Right lobe of liver (tissue), 6 donors: ENCODE results near the gene MRPS25. TPM values are rescaled to one million over a fixed set of nuclear protein-coding genes. Genes with fewer than 3 reads are reported as not detected.

Experiments used
- ATAC-seq, 4 donors: fragments of 200-7000 bp; cut with Tn5 transposase; one replicate each; pipeline ENCODE4 v1.9.1; 2020; ENCODE audit warnings: mild to moderate bottlenecking in 4 of 4, moderate library complexity in 4 of 4
- DNase-seq, 3 donors: peaks; one replicate each; pipeline ENCODE4 v3.0.0-alpha.2; 2020
- H3K27ac ChIP-seq, 3 donors: fragments of 200-600 bp; one replicate each; pipeline ENCODE4 v1.8.0; 2022
- H3K27me3 ChIP-seq, 2 donors: fragments of 200-600 bp; one replicate each; pipeline ENCODE4 v1.8.0; 2022
- H3K36me3 ChIP-seq, 4 donors: fragments of 200-600 bp; sonication (generic) in 1 of 4; one replicate each; pipeline versions ENCODE4 v1.5.1 to v1.8.0; 2017 to 2022; ENCODE audit warnings: control low read depth in 1 of 4
- H3K4me1 ChIP-seq, 4 donors: fragments of 200-600 bp; sonication (generic) in 1 of 4; one replicate each; pipeline versions ENCODE4 v1.5.1 to v1.8.0; 2017 to 2022; ENCODE audit warnings: control low read depth in 1 of 4
- H3K4me3 ChIP-seq, 3 donors: fragments of 200-600 bp; one replicate each; pipeline ENCODE4 v1.8.0; 2022
- H3K9me3 ChIP-seq, 4 donors: fragments of 200-600 bp; sonication (generic) in 1 of 4; one replicate each; pipeline versions ENCODE4 v1.5.1 to v1.8.0; 2017 to 2022; ENCODE audit warnings: control low read depth in 1 of 4
- CTCF ChIP-seq, 4 donors: fragments of 200-600 bp in 3 of 4; fragments of 450-650 bp in 1 of 4; IDR thresholded peaks; one replicate each; pipeline versions ENCODE4 v1.5.1 to v1.8.0; 2016 to 2022; ENCODE audit warnings: antibody characterized with exemption in 4 of 4, mild to moderate bottlenecking in 2 of 4
- POLR2A ChIP-seq: fragments of 450-650 bp; IDR thresholded peaks from one replicate; pipeline ENCODE4 v1.6.1; 2017; ENCODE audit warnings: antibody characterized with exemption, mild to moderate bottlenecking
- WGBS: methylation state at CpG from one replicate; pipeline ENCODE4 v1.1.6; 2018; ENCODE audit warnings: low coverage, low lambda C conversion rate; ENCODE audit not compliant: insufficient coverage; ENCODE audit errors: missing lambda C conversion rate; 5-methylcytosine and 5-hydroxymethylcytosine counted together
- intact Hi-C, 2 donors: fragments of 100-400 bp; cut with DNase I; formaldehyde crosslinking; loops; one replicate each; pipeline versions ENCODE4 v1.11.2 to v1.14.1; 2022
- long read RNA-seq: library from polyadenylated mRNA; unstranded; transcript quantifications from one replicate; pipeline ENCODE4 v2.0.0, GENCODE V29; 2019
- total RNA-seq, 6 experiments: library from RNA; depleted of rRNA in 2 of 6; stranded (reverse); fragments of >200 nt in 2 of 6; fragmentation: NEBNext Ultra II Directional in 3 of 6; extraction: Animal tissue kit (Norgen Biotek cat#: 25700) in 3 of 6; gene quantifications; one replicate each; pipeline versions ENCODE4 v1.1.0 to v1.2.4, GENCODE V29; 2016 to 2023
- donor health status: DM: no; HTN: yes; CAD: no.
- donor health status: DM: no; HTN: no; CAD: no.
- donor health status: DM: no; HTN: no; CAD: no.
- donor health status: DM: no; HTN: yes; CAD: no.
- donor health status: DM: no; HTN: yes; CAD: no.

The MRPS25 gene
- total RNA-seq, result 10 to 100 TPM; 36.8 to 53.6 (median 48.0) TPM
- long read RNA-seq, full-length matches to known transcripts, result 22 of 27 reads
- long read RNA-seq, partial matches to known transcripts, result 4 of 27 reads
- long read RNA-seq, other reads (novel, unspliced or antisense), result 1 of 27 reads

DNA sequence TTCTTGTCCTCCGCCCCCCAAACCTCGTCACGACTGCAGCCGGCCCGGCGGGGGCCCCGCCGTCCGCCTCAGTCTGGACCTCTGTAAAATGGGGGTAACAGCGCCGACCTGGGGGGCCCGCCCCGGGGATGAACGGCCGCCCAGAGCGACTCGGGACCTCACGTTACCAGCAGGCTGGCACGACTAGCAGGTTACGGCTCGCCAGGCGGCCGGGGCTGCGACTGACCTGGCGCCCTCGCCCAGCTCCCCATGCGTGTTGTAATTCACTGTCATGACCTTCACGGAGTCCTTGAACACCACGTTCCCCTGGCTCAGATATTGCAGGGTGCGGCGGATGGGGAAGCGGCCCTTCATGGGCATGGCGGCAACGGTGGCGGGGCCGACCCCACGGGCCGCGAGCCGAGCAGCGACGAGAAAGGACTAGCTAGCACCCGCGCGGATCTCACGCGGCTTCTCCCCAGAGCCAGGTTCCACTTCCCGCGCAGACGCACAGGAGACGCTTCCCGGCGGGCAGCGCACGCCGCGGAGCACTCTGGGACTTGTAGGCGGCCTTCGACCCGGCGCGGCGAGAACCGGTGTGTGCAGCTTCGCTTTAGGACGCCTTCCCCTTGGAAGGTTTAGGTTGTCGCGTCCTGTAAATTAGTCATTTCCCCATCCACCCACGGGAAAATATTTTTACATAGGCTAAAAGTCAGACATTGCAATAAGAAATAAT is at the start of gene MRPS25:
TSS of gene MRPS25 (minus strand) at position 481 of the 715 bp plus-strand sequence. CDS start at position 360, 121 bp downstream.
- H3K27me3 ChIP-seq, result no peaks in the 10 kb centered on the region
- no peaks in the 10 kb centered on the region for H3K9me3 ChIP-seq
- H3K4me3 ChIP-seq, result peak within 1 kb of the TSS; percentile 65 to 82 (median 70)
- peak within 1 kb of the TSS; percentile 79 to 90 (median 84) for H3K27ac ChIP-seq
- ATAC-seq, result peak; percentile 97 to 98 (median 97)
- under 1% methylated on average over 23 of the region's 69 CpGs for WGBS
- TF ChIP-seq CTCF (IDR thresholded peaks at IDR 0.05), result peak in 1 of 4 donors; percentile 5
- peak; percentile 94 for TF ChIP-seq POLR2A
- peak; percentile 92 to 95 (median 92) for DNase-seq
- H3K4me1 ChIP-seq, result peaks cover 0 to 15% (median 5%) of the 10 kb centered on the region in 4 donors
- H3K36me3 ChIP-seq, result no peaks in the 10 kb centered on the region
- intact Hi-C loops, result no loop called here

DNA sequence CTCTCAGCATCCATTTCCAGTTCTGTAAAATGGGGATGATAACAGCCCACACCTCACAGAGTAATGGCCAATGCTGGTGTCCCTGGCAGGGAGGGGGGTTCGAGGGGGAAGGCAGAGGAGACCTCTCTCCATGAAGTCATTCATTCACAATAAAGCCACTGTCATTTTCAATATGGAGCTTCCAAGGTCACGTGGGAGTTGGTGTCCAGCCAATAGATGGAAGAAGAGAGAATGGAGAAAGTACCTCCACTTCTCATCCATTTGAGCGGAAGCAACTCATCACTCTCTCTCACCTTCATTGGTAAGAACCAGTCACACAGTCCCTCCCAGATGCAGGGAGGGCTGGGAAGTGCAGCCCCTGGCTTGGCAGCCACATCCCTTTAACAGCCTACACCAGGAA is 48.8 kb upstream of the MRPS25 start:
- intact Hi-C loops, result no loop called here

GRCh38 chr3:15113471-15113870 is 48.4 kb upstream of the MRPS25 start:
- ATAC-seq, result no peak
- intact Hi-C loops, result no loop called here
- Histone ChIP-seq H3K27me3 (no peaks in the 10 kb centered on the region), H3K27ac (no peak overlapping the region), H3K9me3 (no peaks in the 10 kb centered on the region), H3K36me3 (no peaks in the 10 kb centered on the region), H3K4me3 (no peak overlapping the region), H3K4me1 (no peaks in the 10 kb centered on the region)
- 46% methylated on average over 5 of the region's 6 CpGs for WGBS
- TF ChIP-seq CTCF (IDR thresholded peaks at IDR 0.05) (no peak), POLR2A (no peak)
- no peak for DNase-seq

More for the DNA sequence above, 48.8 kb upstream of the MRPS25 start:
- H3K36me3 ChIP-seq, result no peaks in the 10 kb centered on the region
- H3K27me3 ChIP-seq, result no peaks in the 10 kb centered on the region
- TF ChIP-seq POLR2A, result no peak
- no peak for TF ChIP-seq CTCF (IDR thresholded peaks at IDR 0.05)
- DNase-seq, result no peak
- no peak overlapping the region for H3K4me3 ChIP-seq
- ATAC-seq, result no peak
- no peaks in the 10 kb centered on the region for H3K9me3 ChIP-seq
- H3K4me1 ChIP-seq, result no peaks in the 10 kb centered on the region
- H3K27ac ChIP-seq, result no peak overlapping the region
- WGBS, result 77% methylated on average over 3 of the region's 3 CpGs

- Histone ChIP-seq H3K36me3 (no peaks in the 10 kb centered on the region), H3K4me1 (peaks cover 0 to 11% (median 3%) of the 10 kb centered on the region in 4 donors), H3K27me3 (no peaks in the 10 kb centered on the region), H3K27ac (no peak overlapping the region), H3K9me3 (no peaks in the 10 kb centered on the region), H3K4me3 (no peak overlapping the region)
- no peak for ATAC-seq
- intact Hi-C loops, result no loop called here
- no peak for DNase-seq
- WGBS, result 73% methylated on average over 2 of the region's 3 CpGs
- TF ChIP-seq POLR2A (no peak), CTCF (IDR thresholded peaks at IDR 0.05) (no peak)
Observed at GRCh38 chr3:15112011-15112410, 46.9 kb upstream of the MRPS25 start.
